HEK293T (cell line): ENCODE data around the gene NSMCE1.
"Not testable (repeated sequence)": the region's sequence is repeated elsewhere in the genome, so short reads cannot be mapped to it uniquely, and the experiment has no call there.

Experiments
- CTCF ChIA-PET: fragments of 350-600 bp; formaldehyde crosslinking; extraction: SDS; loops from one replicate; lab custom pipeline; 2021; ENCODE audit warnings: antibody characterized with exemption, inconsistent platforms; lab: Yijun Ruan, JAX
- POLR2A ChIA-PET: fragments of 350-600 bp; formaldehyde crosslinking; extraction: SDS; loops from one replicate; lab custom pipeline; 2020; ENCODE audit warnings: antibody characterized with exemption, inconsistent platforms; lab: Yijun Ruan, JAX
- DNase-seq: peaks from one replicate; pipeline ENCODE4 v3.0.0; 2012; ENCODE audit warnings: mixed read lengths; ENCODE audit errors: extremely low spot score
- ARNT ChIP-seq: fragments of 450-650 bp; IDR thresholded peaks from 2 replicates; pipeline ENCODE4 v1.6.1; 2017; ENCODE audit warnings: mild to moderate bottlenecking
- BHLHE40 ChIP-seq: fragments of 450-650 bp; IDR thresholded peaks from 2 replicates; pipeline ENCODE4 v1.6.1; 2016; ENCODE audit warnings: mild to moderate bottlenecking, moderate library complexity, borderline replicate concordance
- CTBP1 ChIP-seq: fragments of 450-650 bp; IDR thresholded peaks from 2 replicates; pipeline ENCODE4 v1.6.1; 2016; ENCODE audit warnings: borderline replicate concordance
- ELF4 ChIP-seq: fragments of 450-650 bp; IDR thresholded peaks from 2 replicates; pipeline ENCODE4 v1.6.1; 2017; ENCODE audit warnings: antibody characterized with exemption
- FOXA1 ChIP-seq: fragments of 450-650 bp; IDR thresholded peaks from 2 replicates; pipeline ENCODE4 v1.6.1; 2016; ENCODE audit warnings: mild to moderate bottlenecking
- FOXK2 ChIP-seq: fragments of 450-650 bp; IDR thresholded peaks from 2 replicates; pipeline ENCODE4 v1.6.1; 2016; ENCODE audit warnings: mild to moderate bottlenecking
- FOXM1 ChIP-seq: fragments of 450-650 bp; IDR thresholded peaks from 2 replicates; pipeline ENCODE4 v1.6.1; 2017; ENCODE audit warnings: mild to moderate bottlenecking, borderline replicate concordance
- HDGF ChIP-seq: fragments of 450-650 bp; IDR thresholded peaks from 2 replicates; pipeline ENCODE4 v1.6.1; 2017; ENCODE audit warnings: antibody characterized with exemption, borderline replicate concordance
- L3MBTL2 ChIP-seq: fragments of 450-650 bp; conservative IDR thresholded peaks from 2 replicates; pipeline ENCODE4 v1.6.1; 2016; ENCODE audit warnings: mild to moderate bottlenecking
- LEF1 ChIP-seq: fragments of 450-650 bp; IDR thresholded peaks from 2 replicates; pipeline ENCODE4 v1.6.1; 2017; ENCODE audit warnings: mild to moderate bottlenecking, borderline replicate concordance
- NFRKB ChIP-seq: fragments of 450-650 bp; IDR thresholded peaks from 2 replicates; pipeline ENCODE4 v1.6.1; 2016; ENCODE audit warnings: mild to moderate bottlenecking, moderate library complexity
- SP1 ChIP-seq: fragments of 450-650 bp; IDR thresholded peaks from 2 replicates; pipeline ENCODE4 v1.6.1; 2017
- SUZ12 ChIP-seq: fragments of 450-650 bp; IDR thresholded peaks from 2 replicates; pipeline ENCODE4 v1.6.1; 2016; ENCODE audit warnings: mild to moderate bottlenecking
- TARDBP ChIP-seq: fragments of 450-650 bp; IDR thresholded peaks from 2 replicates; pipeline ENCODE4 v1.6.1; 2016
- ZNF384 ChIP-seq: fragments of 450-650 bp; IDR thresholded peaks from 2 replicates; pipeline ENCODE4 v1.6.1; 2016
- TF ChIP-seq, protein P1 (sequence below): fragments of 450-650 bp; IDR thresholded peaks from 2 replicates; pipeline ENCODE4 v1.6.1; 2016

NSMCE1 gene

DNA sequence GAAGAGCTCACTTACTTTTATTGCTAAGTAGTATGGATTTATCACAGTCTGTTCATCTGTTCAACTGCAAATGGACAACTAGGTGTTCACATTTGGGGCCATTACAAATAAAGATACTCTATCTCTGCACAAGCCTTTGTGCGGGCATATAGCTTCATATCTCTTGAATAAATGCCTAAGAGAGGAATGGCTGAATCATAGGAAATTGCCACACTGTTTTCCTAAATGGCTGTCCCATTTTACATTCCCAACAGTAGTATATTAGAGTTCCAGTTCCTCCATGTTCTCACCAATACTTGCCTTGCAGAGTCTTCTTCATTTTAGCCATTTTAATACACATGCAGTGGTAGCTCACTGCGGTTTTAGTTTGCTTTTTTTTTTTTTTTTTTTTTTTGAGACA, 20.5 kb downstream of the NSMCE1 start:
- no peak for DNase-seq
- ChIA-PET CTCF (no interaction called here), POLR2A (no interaction called here)
- no peak for TF ChIP-seq ELF4
- no peak for TF ChIP-seq SUZ12
- TF ChIP-seq, protein P1, sequence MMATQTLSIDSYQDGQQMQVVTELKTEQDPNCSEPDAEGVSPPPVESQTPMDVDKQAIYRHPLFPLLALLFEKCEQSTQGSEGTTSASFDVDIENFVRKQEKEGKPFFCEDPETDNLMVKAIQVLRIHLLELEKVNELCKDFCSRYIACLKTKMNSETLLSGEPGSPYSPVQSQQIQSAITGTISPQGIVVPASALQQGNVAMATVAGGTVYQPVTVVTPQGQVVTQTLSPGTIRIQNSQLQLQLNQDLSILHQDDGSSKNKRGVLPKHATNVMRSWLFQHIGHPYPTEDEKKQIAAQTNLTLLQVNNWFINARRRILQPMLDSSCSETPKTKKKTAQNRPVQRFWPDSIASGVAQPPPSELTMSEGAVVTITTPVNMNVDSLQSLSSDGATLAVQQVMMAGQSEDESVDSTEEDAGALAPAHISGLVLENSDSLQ, result no peak
- no peak for TF ChIP-seq HDGF
- TF ChIP-seq NFRKB, result no peak

DNA sequence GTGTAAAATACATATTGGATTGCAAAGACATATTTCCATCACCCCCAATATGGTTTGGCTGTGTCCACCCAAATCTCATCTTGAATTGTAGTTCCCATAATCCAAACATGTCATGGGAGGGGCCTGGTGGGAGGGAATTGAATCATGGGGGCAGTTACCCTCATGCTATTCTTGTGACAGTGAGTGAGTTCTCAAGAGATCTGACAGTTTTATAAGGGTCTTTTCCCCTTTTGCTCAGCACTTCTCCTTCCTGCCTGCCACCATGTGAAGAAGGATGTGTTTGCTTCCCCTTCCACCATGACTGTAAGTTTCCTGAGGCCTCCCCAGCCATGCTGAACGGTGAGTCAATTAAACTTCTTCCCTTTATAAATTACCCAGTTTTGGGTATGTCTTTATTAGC, 21.5 kb downstream of the NSMCE1 start:
- POLR2A ChIA-PET, CTCF ChIA-PET, DNase-seq: not testable (repeated sequence)

DNA sequence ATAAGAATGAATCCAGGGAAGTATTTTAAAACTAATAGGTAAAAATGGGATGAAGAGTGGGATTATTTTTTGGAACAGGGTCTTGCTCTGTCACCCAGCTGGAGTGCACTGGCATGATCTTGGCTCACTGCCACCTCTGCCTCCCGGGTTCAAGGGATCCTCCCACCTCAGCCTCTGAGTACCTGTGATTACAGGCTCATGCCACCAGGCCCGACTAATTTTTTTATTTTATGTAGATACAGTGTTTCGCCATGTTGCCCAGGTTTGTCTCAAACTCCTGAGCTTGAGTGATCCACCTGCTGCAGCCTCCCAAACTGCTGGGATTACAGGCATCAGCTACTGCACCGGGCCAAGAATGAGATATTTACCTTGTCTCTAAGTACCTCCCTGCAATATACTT, 22.1 kb downstream of the NSMCE1 start:
- DNase-seq, result no peak
- POLR2A ChIA-PET, result no interaction called here
- CTCF ChIA-PET, result no interaction called here
- TF ChIP-seq CTBP1, result no peak
- TF ChIP-seq ELF4, result no peak
- no peak for TF ChIP-seq SP1
- no peak for TF ChIP-seq LEF1
- TF ChIP-seq L3MBTL2, result no peak
- no peak for TF ChIP-seq FOXM1
- TF ChIP-seq BHLHE40, result no peak
- no peak for TF ChIP-seq NFRKB
- TF ChIP-seq HDGF, result no peak
- no peak for TF ChIP-seq FOXA1
- no peak for TF ChIP-seq SUZ12
- TF ChIP-seq FOXK2, result no peak
- TF ChIP-seq TARDBP, result no peak

DNA sequence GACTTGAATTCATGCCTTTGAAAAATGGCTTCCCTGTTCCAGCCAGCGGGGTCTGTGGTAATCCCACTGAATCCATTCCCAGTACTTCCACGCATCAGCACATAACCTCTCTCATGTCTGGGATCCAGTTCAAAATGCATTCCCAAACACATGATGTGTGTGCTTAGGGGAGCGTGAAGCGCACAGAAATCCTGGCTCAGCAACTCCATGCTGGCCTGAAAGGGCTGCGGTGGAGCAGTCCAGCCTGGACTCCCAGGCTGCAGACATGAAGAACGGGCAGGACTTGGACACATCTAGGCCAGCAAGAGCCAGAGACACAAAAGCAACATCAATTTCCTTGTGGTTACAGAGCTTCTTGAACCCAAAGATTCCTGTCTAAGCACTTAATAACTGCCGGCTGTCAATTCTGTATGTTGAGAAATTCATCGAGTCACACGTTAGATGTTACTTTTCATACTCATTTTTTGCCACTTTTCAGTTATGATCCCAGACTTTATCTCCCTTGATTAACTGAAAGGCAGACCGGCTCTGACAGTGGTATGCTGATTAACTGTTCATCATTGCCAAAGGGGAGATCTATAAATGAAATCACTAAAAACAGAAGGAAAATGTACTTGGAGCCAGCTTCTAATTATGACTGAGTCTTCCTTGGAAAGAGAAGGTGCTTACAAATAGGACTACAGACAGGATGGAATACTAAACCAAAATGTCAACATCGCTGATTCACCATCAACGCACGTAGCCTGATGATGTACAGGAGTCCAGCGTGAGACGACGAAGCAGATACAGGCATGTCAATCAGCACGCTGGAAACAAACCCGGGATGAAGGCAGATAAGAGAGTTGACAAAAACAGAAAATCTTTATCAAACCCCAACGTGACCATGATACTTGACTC, 23.0 kb downstream of the NSMCE1 start:
- CTCF ChIA-PET, result interaction anchor here (1.6 kb wide), 1 partner anchor 11 kb away, joined by 3 read pairs; no protein-coding TSS in a partner anchor
- TF ChIP-seq ZNF384 (no peak), NFRKB (no peak), ARNT (no peak), SUZ12 (no peak), CTBP1 (no peak), FOXK2 (no peak), TARDBP (no peak), BHLHE40 (no peak), L3MBTL2 (no peak), LEF1 (no peak), FOXA1 (no peak), SP1 (no peak), FOXM1 (no peak), ELF4 (no peak), HDGF (no peak)
- TF ChIP-seq, protein P1, result no peak
- no peak for DNase-seq
- POLR2A ChIA-PET, result no interaction called here

DNA sequence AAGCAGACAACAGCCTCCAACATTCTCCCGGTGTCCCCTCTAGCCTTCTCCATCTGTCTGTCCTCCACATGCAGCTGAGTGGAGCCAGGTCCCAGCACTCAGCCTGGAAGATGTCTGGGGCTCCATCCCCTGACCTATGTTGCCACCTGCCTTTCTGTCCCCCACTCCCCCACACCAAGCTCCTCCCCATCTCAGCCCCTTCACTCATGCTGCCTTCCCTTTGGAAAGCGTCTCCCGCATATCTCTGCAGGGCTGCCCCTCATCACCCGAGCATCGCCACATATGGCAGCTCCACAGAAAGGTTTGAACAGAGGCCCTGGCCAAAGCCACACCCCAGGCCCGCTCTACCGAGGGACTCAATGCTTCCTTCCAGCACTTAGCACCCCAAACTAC, 24.2 kb downstream of the NSMCE1 start:
- ChIA-PET POLR2A (interaction anchor here (2.4 kb wide), 1 partner anchor 40 kb away, joined by 8 read pairs; the partner anchor contains the start of gene KDM8), CTCF (interaction anchor here (1.6 kb wide), 1 partner anchor 9 kb away, joined by 3 read pairs; no protein-coding TSS in a partner anchor)
- no peak for TF ChIP-seq SP1
- TF ChIP-seq L3MBTL2, result no peak
- TF ChIP-seq ARNT, result no peak
- no peak for TF ChIP-seq SUZ12
- no peak for TF ChIP-seq ELF4
- TF ChIP-seq CTBP1, result no peak
- TF ChIP-seq FOXM1, result no peak
- TF ChIP-seq HDGF, result no peak
- no peak for TF ChIP-seq LEF1
- TF ChIP-seq ZNF384, result no peak
- TF ChIP-seq, protein P1, result no peak
- TF ChIP-seq FOXA1, result no peak
- TF ChIP-seq FOXK2, result no peak
- TF ChIP-seq NFRKB, result no peak
- TF ChIP-seq BHLHE40, result no peak
- no peak for TF ChIP-seq TARDBP
- no peak for DNase-seq

DNA sequence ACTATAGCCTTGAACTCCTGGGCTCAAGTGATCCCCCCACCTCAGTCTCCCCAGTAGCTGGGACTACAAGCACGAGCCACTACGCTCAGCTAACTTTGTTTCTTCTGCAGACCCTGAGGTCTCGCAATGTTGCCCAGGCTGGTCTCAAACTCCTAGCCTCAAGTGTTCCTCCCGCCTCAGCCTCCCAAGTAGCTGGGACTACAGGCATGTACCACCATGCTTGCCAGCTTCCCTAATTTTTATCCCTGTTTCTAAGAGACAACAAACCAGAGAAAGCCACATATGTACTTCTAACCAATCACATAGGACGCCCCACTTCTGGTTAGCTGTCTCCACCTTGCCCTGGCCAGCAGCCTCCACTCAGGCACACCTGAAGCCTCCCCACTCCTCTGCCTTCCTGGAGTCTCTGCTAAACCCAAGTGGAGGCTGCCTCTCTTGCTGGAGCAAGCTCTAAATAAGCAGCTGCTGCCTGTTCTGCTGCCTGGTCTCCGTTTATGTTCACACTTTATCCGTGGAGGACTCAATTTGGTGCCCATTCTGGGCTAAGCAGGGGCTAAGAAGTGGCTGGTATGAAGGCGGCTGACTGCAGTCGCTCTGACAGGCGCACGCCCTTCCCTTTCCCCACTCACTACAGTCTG, 24.7 kb downstream of the NSMCE1 start:
- TF ChIP-seq L3MBTL2, result no peak
- TF ChIP-seq NFRKB, result no peak
- TF ChIP-seq HDGF, result no peak
- no peak for TF ChIP-seq FOXM1
- no peak for TF ChIP-seq ARNT
- TF ChIP-seq ELF4, result no peak
- no peak for TF ChIP-seq TARDBP
- no peak for TF ChIP-seq BHLHE40
- no peak for TF ChIP-seq SUZ12
- TF ChIP-seq FOXA1, result no peak
- no peak for TF ChIP-seq CTBP1
- TF ChIP-seq ZNF384, result no peak
- TF ChIP-seq LEF1, result no peak
- no peak for TF ChIP-seq SP1
- no peak for TF ChIP-seq FOXK2
- no peak for DNase-seq
- ChIA-PET POLR2A (interaction anchor here (1.5 to 2.4 kb wide), 2 partner anchors 25 to 40 kb away, joined by 5 to 8 read pairs; partner anchors contain the start of genes KDM8 and NSMCE1), CTCF (interaction anchor here (0.6 to 1.6 kb wide), 2 partner anchors 9 to 17 kb away, joined by 4 to 10 read pairs; no protein-coding TSS in a partner anchor)
